Tongue (tissue), 2 donors: ENCODE results near the gene ARID1B. TPM values are rescaled to one million over a fixed set of nuclear protein-coding genes. Genes with fewer than 3 reads are reported as not detected.

Experiments used
- DNase-seq: peaks from one replicate; pipeline ENCODE4 v3.0.0-alpha.2; 2015
- total RNA-seq: library from RNA; depleted of rRNA; stranded (reverse); fragments of >200 nt; gene quantifications from one replicate; pipeline ENCODE4 v1.2.3, GENCODE V29; 2014

The ARID1B gene
- total RNA-seq, 1 donor from 2014 or later: 143 TPM

GRCh38 chr6:156826290-156826955, 49.2 kb downstream of the ARID1B start:
- no peak for DNase-seq

- DNase-seq: no peak
Measured at GRCh38 chr6:156827382-156827781, 50.2 kb downstream of the ARID1B start.

GRCh38 chr6:156828280-156828703, 51.1 kb downstream of the ARID1B start:
- DNase-seq: no peak

- DNase-seq: no peak
Measured at GRCh38 chr6:156830126-156830525, 52.9 kb downstream of the ARID1B start.

GRCh38 chr6:156832231-156832647, 55.1 kb downstream of the ARID1B start:
- no peak for DNase-seq

GRCh38 chr6:156832669-156833068, 55.5 kb downstream of the ARID1B start:
- no peak for DNase-seq

GRCh38 chr6:156833755-156834154, 56.6 kb downstream of the ARID1B start:
- no peak for DNase-seq

GRCh38 chr6:156839129-156839528, 62.0 kb downstream of the ARID1B start:
- DNase-seq: no peak

- no peak for DNase-seq
Measured at GRCh38 chr6:156839591-156840001, 62.4 kb downstream of the ARID1B start.

GRCh38 chr6:156840136-156840535, 63.0 kb downstream of the ARID1B start:
- no peak for DNase-seq

GRCh38 chr6:156840606-156841005, 63.4 kb downstream of the ARID1B start:
- DNase-seq: no peak

GRCh38 chr6:156841508-156841907, 64.3 kb downstream of the ARID1B start:
- no peak for DNase-seq

GRCh38 chr6:156842598-156843250, 65.5 kb downstream of the ARID1B start:
- no peak for DNase-seq

- no peak for DNase-seq
Measured at GRCh38 chr6:156844089-156844488, 66.9 kb downstream of the ARID1B start.

GRCh38 chr6:156845454-156846155, 68.4 kb downstream of the ARID1B start:
- no peak for DNase-seq

GRCh38 chr6:156846845-156847599, 69.8 kb downstream of the ARID1B start:
- DNase-seq: no peak

- DNase-seq: peak; percentile 54
Measured at GRCh38 chr6:156848123-156848522, 70.9 kb downstream of the ARID1B start.

- peak; percentile 92 for DNase-seq
Measured at GRCh38 chr6:156848533-156848932, 71.4 kb downstream of the ARID1B start.

- DNase-seq: no peak
Measured at GRCh38 chr6:156849806-156850205, 72.6 kb downstream of the ARID1B start.

GRCh38 chr6:156850353-156850752, 73.2 kb downstream of the ARID1B start:
- no peak for DNase-seq

- peak; percentile 29 for DNase-seq
Measured at GRCh38 chr6:156851454-156851921, 74.3 kb downstream of the ARID1B start.

- DNase-seq: no peak
Measured at GRCh38 chr6:156852147-156852857, 75.1 kb downstream of the ARID1B start.
